GM12878 (cell line): Measurements from ENCODE around the gene TRIM67. TPM values are rescaled to one million over a fixed set of nuclear protein-coding genes. Genes with fewer than 3 reads are reported as not detected.

Experiments used
- ATAC-seq: fragments of 200-7000 bp; cut with Tn5 transposase; 3 replicates; pipeline ENCODE4 v1.9.1; 2020; ENCODE audit warnings: mild to moderate bottlenecking, moderate library complexity
- BruUV-seq: library from RNA; stranded (reverse); fragments of 400-500 nt; replicated peaks from 2 replicates; lab custom pipeline; 2021; lab: Mats Ljungman, UMichigan
- CTCF ChIA-PET: fragments of 300-600 bp; sonication (Branson Sonifier 250); formaldehyde crosslinking; extraction: SDS; loops from one replicate; lab custom pipeline; 2021; ENCODE audit warnings: inconsistent platforms; lab: Yijun Ruan, JAX
- POLR2A ChIA-PET: fragments of 350-600 bp; formaldehyde crosslinking; extraction: SDS; loops from one replicate; lab custom pipeline; 2021; ENCODE audit warnings: inconsistent platforms; lab: Charles Lee
- RAD21 ChIA-PET: fragments of 300-600 bp; sonication (Branson Sonifier 250); formaldehyde crosslinking; loops from one replicate; lab custom pipeline; 2023; ENCODE audit warnings: antibody characterized with exemption; ENCODE audit not compliant: unreplicated experiment; lab: Charles Lee
- SMC1A ChIA-PET: fragments of 300-600 bp; sonication (Branson Sonifier 250); formaldehyde crosslinking; loops from one replicate; lab custom pipeline; 2023; ENCODE audit not compliant: unreplicated experiment, uncharacterized antibody; lab: Charles Lee
- DNase-seq: peaks from one replicate; pipeline ENCODE4 v3.0.0-alpha.2; 2011; ENCODE audit warnings: low read depth, low spot score
- FAIRE-seq: peaks from 3 replicates; lab custom pipeline; 2011; peaks lifted over from hg19 to GRCh38; lab: Jason Lieb, UNC
- H2AFZ ChIP-seq: 2 replicates; pipeline ENCODE4 v1.6.0; 2011; ENCODE audit warnings: low read depth, low read length, control low read depth; ENCODE audit not compliant: control insufficient read depth
- H3K27ac ChIP-seq: 2 replicates; pipeline ENCODE4 v1.5.1; 2011; ENCODE audit warnings: control low read depth; ENCODE audit not compliant: control insufficient read depth, insufficient read depth
- H3K27me3 ChIP-seq, 2 experiments: replicated peaks in 1 of 2; 2 replicates each; pipeline versions ENCODE4 v1.6.0 to v1.6.1; 2011; ENCODE audit warnings: low read length in 1 of 2; ENCODE audit not compliant: control insufficient read depth in 2 of 2, insufficient read depth in 2 of 2
- H3K36me3 ChIP-seq, 2 experiments: 2 replicates each; pipeline ENCODE4 v1.5.1; 2011; ENCODE audit warnings: low read length in 1 of 2; ENCODE audit not compliant: control insufficient read depth in 2 of 2, insufficient read depth in 2 of 2
- H3K4me1 ChIP-seq: 2 replicates; pipeline ENCODE4 v1.6.1; 2011; ENCODE audit warnings: mild to moderate bottlenecking, low read length, moderate library complexity, mixed read lengths; ENCODE audit not compliant: control insufficient read depth, insufficient read depth
- H3K4me2 ChIP-seq: 2 replicates; pipeline ENCODE4 v1.6.0; 2011; ENCODE audit warnings: control low read depth; ENCODE audit not compliant: control insufficient read depth, insufficient read depth
- H3K4me3 ChIP-seq: fragments of 200-600 bp; sonication (generic); 2 replicates; pipeline ENCODE4 v1.5.1; 2016
- H3K79me2 ChIP-seq: 2 replicates; pipeline ENCODE4 v1.6.0; 2011; ENCODE audit warnings: low read length; ENCODE audit not compliant: control insufficient read depth, insufficient read depth
- H3K9ac ChIP-seq: 2 replicates; pipeline ENCODE4 v1.8.0; 2011; ENCODE audit warnings: low read length, control low read depth, mixed read lengths; ENCODE audit not compliant: control insufficient read depth, insufficient read depth
- H3K9me3 ChIP-seq: replicated peaks from 3 replicates; pipeline ENCODE4 v1.5.1; 2011; ENCODE audit warnings: mild to moderate bottlenecking, low read length; ENCODE audit not compliant: control insufficient read depth, insufficient read depth
- H4K20me1 ChIP-seq: 2 replicates; pipeline ENCODE4 v1.6.0; 2011; ENCODE audit not compliant: control insufficient read depth, insufficient read depth
- CBX3 ChIP-seq: fragments of 200-600 bp; sonication (generic); IDR thresholded peaks from 2 replicates; pipeline ENCODE4 v1.6.1; 2016; ENCODE audit warnings: low read depth, borderline replicate concordance
- CREB1 ChIP-seq: IDR thresholded peaks from 2 replicates; pipeline ENCODE4 v1.6.1; 2012; ENCODE audit warnings: low read depth, mild to moderate bottlenecking, inconsistent platforms
- DPF2 ChIP-seq: fragments of 450-650 bp; IDR thresholded peaks from 2 replicates; pipeline ENCODE4 v1.6.1; 2017; ENCODE audit warnings: mild to moderate bottlenecking
- EED ChIP-seq: sonication (generic); IDR thresholded peaks from 2 replicates; pipeline ENCODE4 v1.6.1; 2016; ENCODE audit warnings: antibody characterized with exemption, low read depth
- ESRRA ChIP-seq: IDR thresholded peaks from 2 replicates; pipeline ENCODE4 v1.6.1; 2012; ENCODE audit warnings: mild to moderate bottlenecking, low read length, improper control_type of control experiment
- GATAD2B ChIP-seq: fragments of 450-650 bp; conservative IDR thresholded peaks from 2 replicates; pipeline ENCODE4 v1.6.1; 2017; ENCODE audit warnings: low read depth, mild to moderate bottlenecking, moderate library complexity
- HDAC2 ChIP-seq: fragments of 200-600 bp; sonication (generic); IDR thresholded peaks from 2 replicates; pipeline ENCODE4 v1.6.1; 2017
- NR2C1 ChIP-seq: fragments of 450-650 bp; IDR thresholded peaks from 2 replicates; pipeline ENCODE4 v1.6.1; 2017; ENCODE audit warnings: antibody characterized with exemption, mild to moderate bottlenecking, moderate library complexity
- SMAD1 ChIP-seq: fragments of 450-650 bp; IDR thresholded peaks from 2 replicates; pipeline ENCODE4 v1.6.1; 2018; ENCODE audit warnings: mild to moderate bottlenecking, low read depth; ENCODE audit not compliant: partially characterized antibody
- SMARCA5 ChIP-seq: fragments of 450-650 bp; IDR thresholded peaks from 2 replicates; pipeline ENCODE4 v1.6.1; 2017; ENCODE audit warnings: mild to moderate bottlenecking
- SP1 ChIP-seq: IDR thresholded peaks from one replicate; pipeline ENCODE4 v1.6.1; 2011; ENCODE audit warnings: low read depth, low read length
- WGBS: methylation state at CpG from one replicate; pipeline ENCODE4 v1.1.6; 2016; ENCODE audit warnings: low lambda C conversion rate; ENCODE audit not compliant: insufficient replicate concordance, insufficient coverage; ENCODE audit errors: missing lambda C conversion rate; 5-methylcytosine and 5-hydroxymethylcytosine counted together
- in situ Hi-C: fragments of 300-500 bp; cut with MboI; formaldehyde crosslinking; loops from 9 replicates; pipeline ENCODE4 v1.14.3; 2018; ENCODE audit warnings: mixed read lengths
- intact Hi-C: fragments of 100-400 bp; cut with micrococcal nuclease; formaldehyde crosslinking; loops from one replicate; pipeline ENCODE4 v1.14.2; 2022; ENCODE audit not compliant: unreplicated experiment
- polyA plus RNA-seq, 11 experiments: library from polyadenylated mRNA; depleted of rRNA in 4 of 11; unstranded in 6 of 11; stranded (reverse) in 5 of 11; fragments of >200 nt; fragmentation: Nextera tagmentation in 4 of 11; fragmentation: Illumina TruSeq in 1 of 11; extraction: Ambion mirVana in 4 of 11; extraction: Trizol in 1 of 11; gene quantifications; 1 replicate in 1 of 11; 2 replicates in 10 of 11; pipeline versions ENCODE4 v1.2.1 to v1.2.3, GENCODE V29; 2011 to 2016; ENCODE audit warnings: inconsistent platforms in 2 of 11, missing spikeins in 2 of 11, low read depth in 1 of 11
- total RNA-seq, 4 experiments: library from RNA; depleted of rRNA in 3 of 4; stranded (reverse); fragments of >200 nt in 3 of 4; fragmentation: Illumina TruSeq in 1 of 4; extraction: Trizol in 1 of 4; gene quantifications; 2 replicates each; pipeline versions ENCODE4 v1.2.1 to v1.2.3, GENCODE V29; 2013 to 2021
- TF ChIP-seq, protein P1 (sequence below): IDR thresholded peaks from 2 replicates; pipeline ENCODE4 v1.6.1; 2011; ENCODE audit warnings: low read depth, low read length, improper control_type of control experiment, borderline replicate concordance
- TF ChIP-seq, protein P2 (sequence below): IDR thresholded peaks from 2 replicates; pipeline ENCODE4 v1.6.1; 2012; ENCODE audit warnings: improper control_type of control experiment, low read depth, low read length; ENCODE audit not compliant: insufficient replicate concordance
- TF ChIP-seq, protein P3 (sequence below): IDR thresholded peaks from 2 replicates; pipeline ENCODE4 v1.6.1; 2011; ENCODE audit warnings: mild to moderate bottlenecking, low read depth, low read length, moderate library complexity; ENCODE audit not compliant: insufficient replicate concordance
- TF ChIP-seq, protein P4 (sequence below): fragments of 450-650 bp; IDR thresholded peaks from 2 replicates; pipeline ENCODE4 v1.6.1; 2016; ENCODE audit warnings: mild to moderate bottlenecking

Gene TRIM67
- total and polyA plus RNA-seq, 10 of the 15 experiments (the other 5 are each of a cell fraction or from before 2014, with no cell fraction given) = under 0.01 to 0.01 TPM; not detected in 8

DNA sequence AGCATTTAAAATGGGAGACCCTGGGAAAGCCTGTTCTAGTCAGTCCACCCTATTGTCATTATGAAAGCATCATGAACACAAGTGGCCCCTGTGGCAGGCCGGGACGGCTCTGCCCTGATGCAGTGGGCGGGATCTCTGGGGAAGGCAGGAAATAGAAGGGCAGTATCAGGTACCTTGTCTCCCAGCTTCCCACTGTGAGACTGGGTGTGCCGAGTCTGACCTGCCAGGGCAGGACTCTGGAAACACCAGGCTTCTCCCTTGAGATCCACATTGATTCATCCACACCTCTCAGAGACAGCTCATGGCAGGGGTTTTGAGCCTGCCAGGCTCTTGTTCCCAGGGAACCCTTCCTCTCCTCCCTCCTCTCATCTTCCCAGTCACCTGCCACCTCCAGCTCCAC, 54.6 kb downstream of the TRIM67 start:
- intact Hi-C loops = no loop called here
- Histone ChIP-seq H3K9me3 (no peaks in the 10 kb centered on the region), H3K9ac (no peak overlapping the region), H3K36me3 (no peaks in the 10 kb centered on the region), H3K27ac (no peak overlapping the region), H3K4me1 (peaks cover 12% of the 10 kb centered on the region), H3K4me3 (no peak overlapping the region), H3K79me2 (no peaks in the 10 kb centered on the region), H2AFZ (peak overlapping the region; percentile 28), H3K27me3 (no peaks in the 10 kb centered on the region; a peak in 1 of 4 replicates), H3K4me2 (no peak overlapping the region), H4K20me1 (no peaks in the 10 kb centered on the region)
- no TSS peak for BruUV-seq
- FAIRE-seq = no peak
- POLR2A ChIA-PET = interaction anchor here (0.6 kb wide), 1 partner anchor 78 kb away, joined by 4 read pairs; no protein-coding TSS in a partner anchor
- SMC1A ChIA-PET = interaction anchor here (1.1 kb wide), 1 partner anchor 9 kb away, joined by 3 read pairs; no protein-coding TSS in a partner anchor
- WGBS = 13% methylated on average over 4 of the region's 4 CpGs
- no peak for ATAC-seq
- in situ Hi-C loops = loop anchor here (10.0 kb wide), 1 partner anchor 582 kb away; no protein-coding TSS in a partner anchor
- RAD21 ChIA-PET = interaction anchor here (0.6 to 1.2 kb wide), 2 partner anchors 122 to 385 kb away, joined by 3 to 4 read pairs; no protein-coding TSS in a partner anchor
- no peak for DNase-seq
- CTCF ChIA-PET = interaction anchor here (0.7 to 2.6 kb wide), 3 partner anchors 9 to 25 kb away, joined by 3 to 13 read pairs (median 3); no protein-coding TSS in a partner anchor
- TF ChIP-seq, protein P1, sequence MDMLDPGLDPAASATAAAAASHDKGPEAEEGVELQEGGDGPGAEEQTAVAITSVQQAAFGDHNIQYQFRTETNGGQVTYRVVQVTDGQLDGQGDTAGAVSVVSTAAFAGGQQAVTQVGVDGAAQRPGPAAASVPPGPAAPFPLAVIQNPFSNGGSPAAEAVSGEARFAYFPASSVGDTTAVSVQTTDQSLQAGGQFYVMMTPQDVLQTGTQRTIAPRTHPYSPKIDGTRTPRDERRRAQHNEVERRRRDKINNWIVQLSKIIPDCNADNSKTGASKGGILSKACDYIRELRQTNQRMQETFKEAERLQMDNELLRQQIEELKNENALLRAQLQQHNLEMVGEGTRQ = no peak
- no peak for TF ChIP-seq SMARCA5
- TF ChIP-seq NR2C1 = no peak
- TF ChIP-seq, protein P2, sequence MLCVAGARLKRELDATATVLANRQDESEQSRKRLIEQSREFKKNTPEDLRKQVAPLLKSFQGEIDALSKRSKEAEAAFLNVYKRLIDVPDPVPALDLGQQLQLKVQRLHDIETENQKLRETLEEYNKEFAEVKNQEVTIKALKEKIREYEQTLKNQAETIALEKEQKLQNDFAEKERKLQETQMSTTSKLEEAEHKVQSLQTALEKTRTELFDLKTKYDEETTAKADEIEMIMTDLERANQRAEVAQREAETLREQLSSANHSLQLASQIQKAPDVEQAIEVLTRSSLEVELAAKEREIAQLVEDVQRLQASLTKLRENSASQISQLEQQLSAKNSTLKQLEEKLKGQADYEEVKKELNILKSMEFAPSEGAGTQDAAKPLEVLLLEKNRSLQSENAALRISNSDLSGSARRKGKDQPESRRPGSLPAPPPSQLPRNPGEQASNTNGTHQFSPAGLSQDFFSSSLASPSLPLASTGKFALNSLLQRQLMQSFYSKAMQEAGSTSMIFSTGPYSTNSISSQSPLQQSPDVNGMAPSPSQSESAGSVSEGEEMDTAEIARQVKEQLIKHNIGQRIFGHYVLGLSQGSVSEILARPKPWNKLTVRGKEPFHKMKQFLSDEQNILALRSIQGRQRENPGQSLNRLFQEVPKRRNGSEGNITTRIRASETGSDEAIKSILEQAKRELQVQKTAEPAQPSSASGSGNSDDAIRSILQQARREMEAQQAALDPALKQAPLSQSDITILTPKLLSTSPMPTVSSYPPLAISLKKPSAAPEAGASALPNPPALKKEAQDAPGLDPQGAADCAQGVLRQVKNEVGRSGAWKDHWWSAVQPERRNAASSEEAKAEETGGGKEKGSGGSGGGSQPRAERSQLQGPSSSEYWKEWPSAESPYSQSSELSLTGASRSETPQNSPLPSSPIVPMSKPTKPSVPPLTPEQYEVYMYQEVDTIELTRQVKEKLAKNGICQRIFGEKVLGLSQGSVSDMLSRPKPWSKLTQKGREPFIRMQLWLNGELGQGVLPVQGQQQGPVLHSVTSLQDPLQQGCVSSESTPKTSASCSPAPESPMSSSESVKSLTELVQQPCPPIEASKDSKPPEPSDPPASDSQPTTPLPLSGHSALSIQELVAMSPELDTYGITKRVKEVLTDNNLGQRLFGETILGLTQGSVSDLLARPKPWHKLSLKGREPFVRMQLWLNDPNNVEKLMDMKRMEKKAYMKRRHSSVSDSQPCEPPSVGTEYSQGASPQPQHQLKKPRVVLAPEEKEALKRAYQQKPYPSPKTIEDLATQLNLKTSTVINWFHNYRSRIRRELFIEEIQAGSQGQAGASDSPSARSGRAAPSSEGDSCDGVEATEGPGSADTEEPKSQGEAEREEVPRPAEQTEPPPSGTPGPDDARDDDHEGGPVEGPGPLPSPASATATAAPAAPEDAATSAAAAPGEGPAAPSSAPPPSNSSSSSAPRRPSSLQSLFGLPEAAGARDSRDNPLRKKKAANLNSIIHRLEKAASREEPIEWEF = no peak
- TF ChIP-seq GATAD2B = no peak
- TF ChIP-seq SP1 = no peak
- TF ChIP-seq, protein P3, sequence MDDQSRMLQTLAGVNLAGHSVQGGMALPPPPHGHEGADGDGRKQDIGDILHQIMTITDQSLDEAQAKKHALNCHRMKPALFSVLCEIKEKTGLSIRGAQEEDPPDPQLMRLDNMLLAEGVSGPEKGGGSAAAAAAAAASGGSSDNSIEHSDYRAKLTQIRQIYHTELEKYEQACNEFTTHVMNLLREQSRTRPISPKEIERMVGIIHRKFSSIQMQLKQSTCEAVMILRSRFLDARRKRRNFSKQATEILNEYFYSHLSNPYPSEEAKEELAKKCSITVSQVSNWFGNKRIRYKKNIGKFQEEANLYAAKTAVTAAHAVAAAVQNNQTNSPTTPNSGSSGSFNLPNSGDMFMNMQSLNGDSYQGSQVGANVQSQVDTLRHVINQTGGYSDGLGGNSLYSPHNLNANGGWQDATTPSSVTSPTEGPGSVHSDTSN = no peak
- no peak for TF ChIP-seq ESRRA
- TF ChIP-seq DPF2 = no peak
- TF ChIP-seq CREB1 = no peak
- TF ChIP-seq CBX3 = no peak
- TF ChIP-seq, protein P4, sequence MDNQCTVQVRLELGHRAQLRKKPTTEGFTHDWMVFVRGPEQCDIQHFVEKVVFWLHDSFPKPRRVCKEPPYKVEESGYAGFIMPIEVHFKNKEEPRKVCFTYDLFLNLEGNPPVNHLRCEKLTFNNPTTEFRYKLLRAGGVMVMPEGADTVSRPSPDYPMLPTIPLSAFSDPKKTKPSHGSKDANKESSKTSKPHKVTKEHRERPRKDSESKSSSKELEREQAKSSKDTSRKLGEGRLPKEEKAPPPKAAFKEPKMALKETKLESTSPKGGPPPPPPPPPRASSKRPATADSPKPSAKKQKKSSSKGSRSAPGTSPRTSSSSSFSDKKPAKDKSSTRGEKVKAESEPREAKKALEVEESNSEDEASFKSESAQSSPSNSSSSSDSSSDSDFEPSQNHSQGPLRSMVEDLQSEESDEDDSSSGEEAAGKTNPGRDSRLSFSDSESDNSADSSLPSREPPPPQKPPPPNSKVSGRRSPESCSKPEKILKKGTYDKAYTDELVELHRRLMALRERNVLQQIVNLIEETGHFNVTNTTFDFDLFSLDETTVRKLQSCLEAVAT = no peak
- no peak for TF ChIP-seq SMAD1
- TF ChIP-seq EED = no peak
- no peak for TF ChIP-seq HDAC2
